HG02973 (cell line): Measurements from ENCODE around the gene HDC.

Experiments
- ATAC-seq: cut with Tn5 transposase; IDR thresholded peaks from one replicate; pipeline ENCODE4 v1.9.1; 2021; ENCODE audit warnings: moderate library complexity; ENCODE audit not compliant: unreplicated experiment

HDC gene

DNA sequence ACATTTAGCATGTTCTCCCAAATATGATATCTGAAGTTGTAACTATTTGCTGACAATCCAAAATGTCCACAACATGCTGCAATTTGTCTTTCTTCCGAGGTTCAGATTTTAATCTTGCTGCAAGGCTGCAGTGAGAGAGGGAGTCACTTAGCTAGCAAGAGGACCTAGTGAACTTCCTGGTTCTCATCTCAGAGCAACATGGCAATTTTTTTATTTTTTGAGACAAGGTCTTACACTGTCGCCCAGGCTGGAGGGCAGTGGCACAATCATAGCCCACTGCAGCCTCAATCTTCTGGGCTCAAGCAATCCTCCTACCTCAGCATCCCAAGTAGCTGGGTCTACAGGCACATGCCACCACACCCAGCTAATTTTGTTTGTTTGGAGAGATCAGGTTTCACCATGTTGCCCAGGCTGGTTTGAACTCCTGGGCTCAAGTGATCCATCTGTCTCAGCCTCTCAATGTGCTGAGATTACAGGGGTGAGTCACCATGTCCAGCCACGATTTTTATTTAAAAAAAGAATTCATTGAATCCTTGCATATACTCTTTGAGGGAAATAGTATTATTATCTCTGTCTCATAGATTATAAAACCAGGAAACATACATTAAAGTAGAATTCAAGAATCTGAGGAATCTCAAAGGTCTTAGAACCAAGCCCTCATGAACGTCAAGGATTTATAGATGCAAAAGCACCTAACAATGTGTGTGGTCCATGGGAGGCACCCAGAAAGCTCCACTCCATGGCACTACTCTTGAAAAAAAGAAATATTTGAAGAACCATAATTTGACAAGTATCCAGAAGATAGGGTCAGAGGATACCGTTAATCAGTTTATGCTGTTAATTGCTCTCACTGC is 9.1 kb downstream of the HDC start:
- no peak for ATAC-seq

DNA sequence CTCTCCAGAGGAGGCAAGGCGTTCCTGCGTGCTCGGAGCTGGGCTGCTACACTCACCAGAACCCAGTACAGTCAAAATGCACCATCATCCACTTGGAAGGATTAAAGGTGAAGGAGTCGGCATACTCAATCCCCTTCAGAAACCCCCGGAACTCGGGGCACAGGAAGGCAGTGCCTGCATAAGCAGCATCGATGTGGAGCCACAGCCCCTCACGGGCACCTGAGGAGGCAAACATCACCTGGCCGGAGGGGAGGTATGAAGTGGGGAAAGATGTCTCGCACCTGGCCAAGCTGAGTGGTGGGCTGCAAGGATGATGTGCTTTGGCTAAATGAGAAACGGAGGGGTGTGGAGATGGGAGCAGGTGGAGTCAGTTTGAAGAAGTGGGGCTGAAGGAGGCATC is 13.0 kb downstream of the HDC start:
- no peak for ATAC-seq

DNA sequence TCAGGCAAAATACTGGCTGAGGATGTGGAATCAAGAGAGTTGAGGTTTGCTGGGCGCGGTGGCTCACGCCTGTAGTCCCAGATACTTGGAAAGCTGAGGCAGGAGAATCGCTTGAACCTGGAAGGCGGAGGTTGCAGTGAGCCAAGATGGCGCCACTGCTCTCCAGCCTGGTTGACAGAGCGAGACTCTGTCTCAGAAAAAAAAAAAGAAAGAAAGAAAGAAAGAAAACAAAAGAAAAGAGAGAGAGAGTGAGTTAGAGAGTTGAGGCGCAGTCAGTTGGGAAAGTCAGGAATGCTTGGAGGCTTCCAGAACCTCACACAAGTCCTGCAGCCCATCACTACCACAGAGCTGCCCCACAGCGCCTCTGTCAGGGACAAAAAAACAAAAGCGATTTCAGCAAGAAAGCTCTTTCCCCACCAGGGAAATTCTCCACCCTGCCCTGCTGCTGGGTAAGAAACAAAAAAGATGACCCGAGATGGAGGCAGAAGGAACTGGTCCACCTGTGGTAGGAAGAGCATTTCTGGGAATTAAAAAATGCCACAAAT is 13.8 kb downstream of the HDC start:
- ATAC-seq = no peak

DNA sequence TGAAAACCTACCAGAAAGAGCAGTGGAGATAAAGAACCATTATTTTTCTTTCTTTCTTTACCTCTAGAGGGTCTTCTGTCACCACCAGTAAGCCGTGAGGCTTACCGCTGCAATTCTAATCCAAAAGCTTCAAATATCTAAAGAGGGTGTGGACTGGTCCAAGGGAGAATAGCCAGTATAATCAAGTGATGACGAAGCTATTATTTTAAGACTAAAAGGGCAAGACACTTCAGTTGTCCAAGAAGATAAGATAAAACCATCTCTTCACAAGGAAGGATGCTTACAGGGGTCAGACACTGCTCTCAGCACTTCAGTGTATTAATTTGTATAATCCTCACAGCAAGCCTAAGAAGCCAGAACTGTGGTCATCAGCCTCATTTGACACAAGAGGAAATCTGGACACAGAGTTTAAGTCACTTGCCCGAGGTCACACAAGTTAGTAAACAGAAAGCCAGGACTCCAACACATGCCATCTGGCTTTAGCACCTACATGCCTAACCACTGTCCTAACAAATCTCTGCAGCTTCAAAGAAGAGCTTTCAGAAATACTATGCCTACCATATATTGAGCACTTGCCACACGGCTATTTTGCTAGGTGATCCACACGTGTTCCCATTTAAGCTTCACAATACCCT is 14.6 kb downstream of the HDC start:
- no peak for ATAC-seq

DNA sequence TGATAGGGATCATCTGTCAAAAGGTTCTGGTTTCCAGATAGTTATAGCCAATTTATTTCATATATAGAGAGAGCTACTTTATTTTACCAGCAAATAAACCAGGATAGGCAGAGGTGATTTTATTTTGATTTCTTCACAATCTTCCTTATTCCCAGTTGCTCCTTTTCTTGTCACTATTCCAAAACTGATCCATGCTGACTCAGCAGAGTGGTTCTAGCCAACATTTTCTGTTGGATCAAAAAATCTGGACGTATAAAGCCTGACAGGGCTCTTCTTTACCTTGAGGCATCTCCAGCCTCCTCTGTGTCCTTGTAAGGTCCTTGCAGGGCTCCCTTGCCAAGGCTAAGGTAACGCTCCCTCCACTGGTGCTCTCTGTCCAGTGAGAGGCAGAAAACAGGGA is 15.8 kb downstream of the HDC start:
- ATAC-seq = no peak

DNA sequence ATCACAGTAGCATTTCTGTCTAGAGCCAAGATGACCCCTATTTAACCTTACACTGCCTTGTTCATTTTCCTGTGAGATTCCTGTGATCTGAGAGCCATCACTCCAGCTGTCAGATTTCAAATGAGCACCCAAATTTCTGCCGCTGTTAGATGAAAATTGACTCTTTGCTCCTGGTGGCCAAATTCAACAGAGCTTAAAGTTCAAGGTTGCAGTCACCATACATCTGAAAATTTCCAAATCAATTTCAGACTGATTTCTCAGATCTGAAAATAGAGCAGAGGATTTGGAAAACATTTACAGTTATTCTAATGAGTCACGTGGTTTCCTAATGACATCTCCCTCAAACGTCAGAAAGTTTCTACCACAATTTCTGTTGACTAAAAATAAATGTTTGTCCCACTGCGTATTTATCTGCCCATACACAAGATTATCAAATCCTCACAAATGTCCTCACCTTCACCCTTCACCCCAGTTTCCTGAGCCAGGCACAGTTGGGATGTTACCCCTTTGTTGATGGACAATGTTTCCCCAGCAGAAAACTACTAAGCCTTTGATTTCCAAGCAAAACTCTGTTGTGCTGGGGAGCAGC is 16.4 kb downstream of the HDC start:
- no peak for ATAC-seq

DNA sequence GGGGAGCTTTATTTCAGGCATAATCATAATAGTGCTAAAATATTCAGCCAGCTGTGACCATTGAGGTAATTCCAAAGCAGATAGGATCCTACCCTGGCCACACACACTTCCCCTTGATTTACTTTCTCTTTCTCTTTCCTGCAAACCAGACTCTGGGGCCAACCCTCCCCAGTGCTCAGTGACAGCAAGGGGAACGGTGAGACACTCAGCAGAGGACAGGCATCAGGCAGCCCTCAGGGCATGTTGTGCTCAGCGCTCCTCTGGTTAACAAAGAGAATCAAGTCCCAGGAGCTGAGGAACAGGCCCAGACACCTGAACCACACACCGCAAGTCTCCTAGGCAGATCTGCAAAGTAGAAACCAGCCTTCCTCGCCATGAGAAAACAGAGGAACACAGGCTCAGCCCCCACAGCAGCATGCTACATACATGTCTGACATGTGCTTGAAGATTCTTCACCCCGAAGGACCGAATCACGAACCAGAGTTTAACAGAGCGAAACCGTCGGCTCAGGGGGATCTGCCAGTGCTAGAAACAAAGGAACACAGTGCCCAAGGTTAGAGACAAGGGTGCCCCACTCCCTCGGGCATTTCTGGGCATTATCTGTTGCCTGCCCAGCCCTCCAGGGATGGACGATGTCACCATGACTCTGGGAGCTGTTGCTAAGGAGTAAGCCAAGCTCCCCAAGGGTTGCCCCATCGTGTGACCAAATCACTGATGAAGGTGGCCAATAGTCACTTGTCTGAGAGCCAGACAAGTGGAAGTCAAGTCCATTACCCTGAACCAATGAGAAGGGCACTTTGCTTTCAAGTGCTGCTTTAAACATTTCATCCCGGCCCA is 17.5 kb downstream of the HDC start:
- ATAC-seq = peak; percentile 91

DNA sequence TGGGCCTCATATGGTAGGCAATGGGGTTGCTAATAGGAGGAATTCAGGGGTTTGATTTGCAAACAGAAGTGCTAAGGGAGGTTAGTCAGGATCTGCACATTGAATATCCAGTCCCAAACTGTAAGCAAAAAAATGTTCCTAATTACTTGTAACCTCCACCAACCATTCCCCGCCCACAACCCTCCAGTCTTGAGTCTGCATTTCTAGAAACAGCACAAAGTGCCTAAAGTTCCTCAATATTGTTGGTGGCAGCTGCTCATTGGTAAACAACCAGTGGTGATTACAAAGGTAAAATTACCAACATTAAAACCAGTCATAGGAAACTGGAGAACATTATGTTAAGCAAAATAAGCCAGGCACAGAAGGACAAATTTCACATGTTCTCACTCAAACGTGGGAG is 18.9 kb downstream of the HDC start:
- ATAC-seq = no peak

DNA sequence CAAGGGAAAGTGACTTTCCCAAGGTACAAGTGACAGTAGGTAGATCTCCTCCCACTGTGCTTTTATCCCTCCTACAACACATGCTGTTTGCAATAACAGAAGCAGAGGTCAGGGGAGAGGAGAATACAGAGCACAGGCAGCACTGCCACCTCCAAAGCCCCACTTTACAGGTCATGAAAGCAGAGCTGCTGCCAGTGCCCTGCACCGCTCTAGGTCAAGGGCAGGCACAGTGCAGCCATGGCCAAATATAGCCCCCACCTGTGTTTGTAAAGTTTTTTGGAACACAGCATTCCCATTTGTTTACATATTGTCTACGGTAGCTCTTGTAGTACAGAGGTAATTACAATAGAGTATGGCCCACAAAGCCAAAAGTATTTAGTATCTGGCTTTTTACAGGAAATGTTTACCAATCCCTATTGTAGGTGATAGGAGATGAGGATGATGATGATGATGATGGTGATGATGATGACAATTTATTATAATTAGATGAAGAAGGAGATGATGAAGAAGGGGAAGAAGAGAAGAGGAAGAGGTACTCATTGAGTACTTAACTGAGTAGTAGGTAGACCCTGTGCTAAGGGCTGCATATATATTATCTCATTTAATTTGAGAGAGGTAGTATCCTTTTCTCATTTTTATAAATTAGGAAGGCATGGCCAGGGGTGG is 20.4 kb downstream of the HDC start:
- no peak for ATAC-seq

DNA sequence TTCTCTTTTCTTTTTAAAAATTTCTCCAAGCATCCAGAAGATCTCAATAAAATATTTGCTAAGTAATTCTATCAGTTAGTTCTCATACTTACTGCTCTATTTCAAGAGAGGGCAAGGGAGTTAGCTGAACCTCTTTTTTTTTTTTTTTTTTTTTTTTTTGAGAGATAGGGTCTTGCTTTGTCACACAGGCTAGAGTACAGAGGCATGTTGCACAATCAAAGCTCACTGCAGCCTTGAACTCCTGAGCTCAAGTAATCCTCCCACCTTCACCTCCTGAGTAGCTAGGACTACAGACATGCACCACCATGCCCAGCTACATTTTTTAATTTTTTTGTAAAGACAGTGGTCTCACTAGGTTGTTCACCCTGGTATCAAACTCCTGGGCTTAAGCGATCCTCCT is 21.4 kb downstream of the HDC start:
- no peak for ATAC-seq

DNA sequence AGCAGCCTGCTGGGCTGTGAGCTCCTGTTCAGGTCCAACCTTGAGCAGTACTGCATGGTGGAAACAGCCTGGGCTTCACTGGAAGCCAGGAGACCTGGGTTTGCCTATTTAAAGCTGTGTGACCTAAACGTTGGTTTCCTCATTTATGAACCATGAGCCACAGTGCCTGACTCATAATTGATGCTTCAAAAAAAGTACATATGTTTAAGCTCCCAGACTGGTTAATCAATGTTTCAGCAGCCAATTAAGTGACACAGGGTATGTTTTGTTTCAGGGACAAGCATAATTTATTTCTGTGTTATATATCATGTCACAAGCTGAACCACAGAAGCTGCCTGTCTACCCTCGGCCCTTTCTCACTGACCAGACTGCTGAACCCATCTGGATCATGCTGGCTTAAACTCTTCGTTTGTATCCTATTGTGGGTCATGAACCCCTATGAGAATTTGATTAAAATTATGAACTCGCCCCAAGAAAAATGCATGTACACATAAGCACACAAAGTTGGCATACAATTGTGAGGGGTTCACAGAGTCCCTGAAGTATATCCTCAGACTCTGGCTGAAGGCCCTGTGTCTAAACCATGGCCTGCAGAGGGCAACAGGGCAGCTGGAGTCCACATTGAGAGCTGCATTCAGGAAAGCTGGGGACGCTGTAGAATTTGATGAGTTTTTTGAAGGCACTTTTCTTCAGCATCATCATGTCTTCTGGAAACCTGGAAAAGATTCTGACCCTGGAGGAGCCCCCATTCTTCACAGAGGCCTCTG is 23.7 kb downstream of the HDC start:
- ATAC-seq = no peak

DNA sequence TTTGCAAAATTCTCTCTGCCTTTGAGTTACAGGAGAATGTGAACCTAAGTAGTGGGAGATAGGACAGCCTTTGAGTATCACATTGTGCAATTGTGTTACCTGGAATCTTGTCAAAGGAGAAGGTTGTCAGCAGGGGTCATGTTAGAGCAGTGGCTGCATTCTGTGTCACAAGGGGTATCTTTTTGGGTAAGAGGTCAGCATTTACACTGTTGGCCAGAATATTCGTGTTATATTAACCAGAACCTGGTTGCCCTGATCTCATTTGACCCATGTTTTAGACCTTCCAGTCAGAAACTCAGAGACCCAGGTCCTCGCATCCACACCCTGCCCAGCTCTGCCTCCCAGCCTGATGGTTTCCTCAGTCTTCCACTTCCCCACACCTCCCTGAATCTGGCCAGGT is 27.3 kb downstream of the HDC start:
- ATAC-seq = no peak

DNA sequence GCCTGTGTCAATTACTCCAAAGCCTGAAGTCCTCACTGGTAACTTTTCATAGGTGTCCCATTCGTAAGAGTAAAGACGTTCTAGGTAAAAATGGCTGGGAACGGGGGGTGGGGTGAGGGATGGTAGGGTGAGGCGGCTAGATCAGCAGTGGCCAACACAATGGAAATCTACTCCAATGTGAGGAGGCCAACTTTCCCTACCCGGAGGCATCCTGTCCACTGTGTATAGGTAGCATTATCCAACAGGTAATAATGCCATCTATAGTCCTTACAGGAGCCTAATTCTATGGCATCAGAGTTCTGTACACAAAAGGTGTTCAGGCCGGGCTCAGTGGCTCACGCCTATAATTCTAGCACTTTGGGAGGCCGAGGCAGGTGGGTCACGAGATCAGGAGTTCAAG is 29.1 kb downstream of the HDC start:
- no peak for ATAC-seq

DNA sequence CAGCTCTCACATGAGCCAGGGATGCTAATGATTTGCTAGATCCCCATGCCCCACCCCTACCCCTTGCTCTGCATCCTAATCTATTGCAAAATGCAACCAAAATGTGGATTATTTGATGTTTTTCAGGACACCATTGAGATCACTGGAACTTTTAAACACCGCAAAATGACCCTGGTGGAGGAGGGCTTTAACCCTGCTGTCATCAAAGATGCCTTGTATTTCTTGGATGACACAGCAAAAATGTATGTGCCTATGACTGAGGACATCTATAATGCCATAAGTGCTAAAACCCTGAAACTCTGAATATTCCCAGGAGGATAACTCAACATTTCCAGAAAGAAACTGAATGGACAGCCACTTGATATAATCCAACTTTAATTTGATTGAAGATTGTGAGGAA is 29.7 kb downstream of the HDC start:
- ATAC-seq = no peak

DNA sequence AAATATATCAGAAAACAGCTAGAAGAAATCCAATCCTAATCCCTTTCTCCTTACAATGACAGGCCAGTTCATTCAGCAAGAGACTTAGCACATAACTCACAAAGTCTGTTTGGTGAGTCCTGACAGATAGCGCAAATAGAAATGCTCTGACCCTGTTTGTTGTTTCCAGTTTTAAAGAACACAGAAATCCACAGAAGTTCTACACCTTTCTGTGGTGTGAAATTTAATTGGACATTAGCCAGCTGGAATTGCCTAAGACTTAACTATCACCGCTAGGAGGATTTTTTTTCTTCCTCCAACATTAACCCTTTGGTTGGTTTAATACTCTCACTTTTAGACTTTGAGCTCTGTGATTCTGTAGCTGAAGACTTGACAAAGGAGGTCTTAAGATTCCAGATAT is 30.8 kb downstream of the HDC start:
- ATAC-seq = no peak

DNA sequence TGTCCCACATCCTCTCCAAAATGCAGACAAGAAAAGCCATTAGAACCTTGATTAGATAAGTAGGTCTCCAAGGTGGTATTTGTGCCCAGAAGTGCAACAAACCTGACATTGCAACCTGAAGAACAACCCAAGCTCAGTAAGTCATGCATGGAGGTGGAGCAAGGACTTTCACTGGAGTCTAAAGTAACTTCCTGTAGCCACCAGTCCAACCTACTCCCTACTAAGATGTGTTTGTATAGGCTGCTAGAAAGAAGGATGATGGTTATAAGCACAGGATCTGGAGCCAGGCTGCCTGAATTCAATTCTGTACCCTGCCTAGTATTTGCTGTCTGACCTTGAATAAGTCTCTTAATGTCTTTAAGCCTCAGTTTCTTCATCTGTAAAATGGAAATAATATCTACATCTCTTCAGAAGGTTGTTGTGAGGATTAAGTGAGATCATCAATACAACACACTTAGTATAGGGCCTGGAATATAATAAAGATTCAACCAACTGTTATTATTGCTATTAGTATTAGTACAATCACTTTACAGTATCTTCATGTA is 32.3 kb downstream of the HDC start:
- no peak for ATAC-seq

DNA sequence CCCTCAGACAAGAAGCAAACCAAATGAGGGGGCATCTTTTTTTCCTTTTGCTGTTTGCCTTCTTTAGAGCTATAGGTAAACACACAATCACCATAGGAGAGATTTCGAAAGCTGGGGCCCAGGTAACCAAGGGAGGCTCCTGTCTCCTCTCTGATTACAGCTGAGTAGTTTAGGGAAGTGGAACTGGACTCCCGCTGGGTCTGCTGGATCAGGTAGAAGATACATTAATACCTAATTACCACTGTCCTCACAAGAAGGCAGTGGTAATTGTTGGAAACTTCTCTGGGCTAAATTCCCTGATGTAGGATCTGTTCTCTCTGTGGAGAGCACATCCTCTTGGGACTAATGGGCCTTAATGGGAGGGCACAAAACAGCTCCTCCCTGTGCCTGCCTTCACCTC is 32.7 kb downstream of the HDC start:
- no peak for ATAC-seq

DNA sequence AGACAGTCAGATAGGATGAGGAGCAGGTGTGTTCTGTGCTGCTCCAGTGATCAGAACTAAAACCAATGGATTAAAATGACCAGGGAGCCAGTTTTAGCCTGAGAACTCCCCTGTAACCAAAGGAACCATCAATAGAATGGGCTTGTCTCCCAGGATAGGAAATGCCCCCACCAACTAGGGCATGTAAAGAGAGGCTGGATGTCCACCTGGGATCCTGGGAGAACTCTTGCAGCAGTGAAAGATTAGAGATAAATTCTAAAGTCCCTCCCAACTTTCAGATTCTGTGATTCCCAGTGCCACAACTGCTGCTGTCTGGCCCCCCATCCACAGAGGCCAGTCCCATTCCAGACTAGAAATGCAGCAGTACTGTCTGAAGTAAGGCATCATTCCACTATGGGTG is 33.8 kb downstream of the HDC start:
- ATAC-seq = no peak

DNA sequence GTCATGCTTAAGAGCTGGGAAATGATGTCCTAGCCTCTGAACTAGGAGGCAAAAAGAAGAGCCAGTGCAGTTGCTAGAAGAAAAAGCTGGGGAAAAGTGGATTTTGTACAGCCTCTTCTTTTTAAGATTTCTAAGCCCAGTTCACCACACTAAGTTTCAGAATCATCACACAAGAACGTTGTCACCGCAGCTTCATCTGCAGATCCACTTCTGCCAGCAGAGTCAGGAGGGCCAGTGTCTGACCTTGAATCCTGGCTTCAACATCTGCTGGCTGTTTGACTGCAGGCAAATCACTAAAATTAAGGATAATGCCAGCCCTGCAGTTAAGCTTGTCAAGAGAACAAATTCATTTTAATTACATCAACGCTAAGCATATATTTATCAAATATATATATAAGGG is 36.2 kb downstream of the HDC start:
- ATAC-seq = no peak

DNA sequence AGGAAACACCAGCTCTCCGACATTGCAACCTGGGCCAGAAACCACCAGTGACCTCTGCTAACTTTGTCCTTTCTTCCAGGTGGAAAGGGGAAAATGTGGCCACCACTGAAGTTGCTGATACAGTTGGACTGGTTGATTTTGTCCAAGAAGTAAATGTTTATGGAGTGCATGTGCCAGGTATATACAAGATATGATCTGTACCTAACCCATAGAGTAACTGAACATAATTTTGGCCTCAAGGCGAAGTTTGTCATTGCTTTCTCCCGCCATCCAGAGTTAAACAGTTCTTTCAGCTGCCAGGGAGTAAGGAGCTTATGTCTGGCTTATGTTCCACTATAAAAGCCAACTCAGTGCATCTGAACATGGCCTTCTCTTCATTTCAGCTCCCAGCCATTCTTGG is 36.7 kb downstream of the HDC start:
- no peak for ATAC-seq
